Dermis microvascular lymphatic vessel endothelial cell (primary cell): ENCODE measurements around the gene SIRPB1. TPM values are rescaled to one million over a fixed set of nuclear protein-coding genes. Genes with fewer than 3 reads are reported as not detected.
A peak's percentile ranks its signal among the peaks of the same experiment; 100 is the strongest.
"Not testable (repeated sequence)": the region's sequence is repeated elsewhere in the genome, so short reads cannot be mapped to it uniquely, and the experiment has no call there.

ENCODE experiments used
- DNase-seq, 2 donors: peaks; one replicate each; pipeline versions ENCODE4 v3.0.0 to v3.0.0-alpha.2; 2010; ENCODE audit warnings: low read depth in 2 of 2
- total RNA-seq: library from RNA; depleted of rRNA; stranded (reverse); fragments of >200 nt; gene quantifications from 2 replicates; pipeline ENCODE4 v1.2.1, GENCODE V29; 2014

Gene SIRPB1
- total RNA-seq, 1 donor from 2014 or later, result 1.3 TPM

GRCh38 chr20:1637226-1637625 lies 17.4 kb upstream of the SIRPB1 start:
- peak; percentile 76 to 93 for DNase-seq

- peak in 1 of 2 donors; percentile 29 for DNase-seq
These were observed 16.8 kb upstream of the SIRPB1 start for GRCh38 chr20:1636621-1637020.

- DNase-seq, result no peak
These were observed 15.6 kb upstream of the SIRPB1 start for GRCh38 chr20:1635291-1635979.

GRCh38 chr20:1633535-1633934 lies 13.7 kb upstream of the SIRPB1 start:
- no peak for DNase-seq

GRCh38 chr20:1632178-1632577 lies 12.4 kb upstream of the SIRPB1 start:
- DNase-seq, result no peak

GRCh38 chr20:1631309-1632151 lies 11.7 kb upstream of the SIRPB1 start:
- no peak for DNase-seq

- no peak for DNase-seq
These were observed 10.4 kb upstream of the SIRPB1 start for GRCh38 chr20:1630186-1630585.

GRCh38 chr20:1629321-1629720 lies 9.5 kb upstream of the SIRPB1 start:
- no peak for DNase-seq

- no peak for DNase-seq
These were observed 8.8 kb upstream of the SIRPB1 start for GRCh38 chr20:1628621-1629020.

GRCh38 chr20:1627200-1627550 lies 7.4 kb upstream of the SIRPB1 start:
- no peak for DNase-seq

GRCh38 chr20:1626528-1627199 lies 6.9 kb upstream of the SIRPB1 start:
- peak in 1 of 2 donors; percentile 33 for DNase-seq

GRCh38 chr20:1625083-1625690 lies 5.4 kb upstream of the SIRPB1 start:
- no peak for DNase-seq

GRCh38 chr20:1623501-1624205 lies 3.8 kb upstream of the SIRPB1 start:
- no peak for DNase-seq

- DNase-seq, result peak in 1 of 2 donors; percentile 7
These were observed 2.6 kb upstream of the SIRPB1 start for GRCh38 chr20:1622450-1622849.

- no peak for DNase-seq
These were observed 1.5 kb upstream of the SIRPB1 start for GRCh38 chr20:1621316-1621715.

GRCh38 chr20:1618954-1619540 lies 762 bp downstream of the SIRPB1 start:
- DNase-seq, result peak in 1 of 2 donors; percentile 0

- DNase-seq, result no peak
These were observed 1.3 kb downstream of the SIRPB1 start for GRCh38 chr20:1618479-1618878.

- DNase-seq, result peak; percentile 88 to 90
These were observed 2.9 kb downstream of the SIRPB1 start for GRCh38 chr20:1616858-1617434.

- not testable (repeated sequence) for DNase-seq
These were observed 9.4 kb downstream of the SIRPB1 start for GRCh38 chr20:1610404-1610803.

- not testable (repeated sequence) for DNase-seq
These were observed 11.0 kb downstream of the SIRPB1 start for GRCh38 chr20:1608678-1609347.
